ENCODE data around the gene PCDH9. TPM values are rescaled to one million over a fixed set of nuclear protein-coding genes. Genes with fewer than 3 reads are reported as not detected.

The PCDH9 gene
- total RNA-seq, 1 donor from 2014 or later = 1.9 TPM

- Mint-ChIP-seq H3K27me3 (ENCODE audit: unreplicated experiment) (no peaks in the 10 kb centered on the region), H3K27ac (ENCODE audit: unreplicated experiment) (no peak overlapping the region), H3K4me3 (ENCODE audit: unreplicated experiment) (no peak overlapping the region), H3K36me3 (ENCODE audit: low read depth, unreplicated experiment) (peaks cover 6% of the 10 kb centered on the region), H3K9me3 (ENCODE audit: unreplicated experiment) (no peaks in the 10 kb centered on the region), H3K4me1 (ENCODE audit: unreplicated experiment) (no peaks in the 10 kb centered on the region)
- no peak for TF ChIP-seq CTCF (IDR thresholded peaks at IDR 0.05; ENCODE audit: unreplicated experiment)
- DNase-seq (ENCODE audit: low spot score) = no peak
Measured at GRCh38 chr13:66759919-66760318, 470.2 kb downstream of the PCDH9 start.

- H3K27ac Mint-ChIP-seq (ENCODE audit: unreplicated experiment) = no peak overlapping the region
- no peak overlapping the region for H3K4me3 Mint-ChIP-seq (ENCODE audit: unreplicated experiment)
- no peak for TF ChIP-seq CTCF (IDR thresholded peaks at IDR 0.05; ENCODE audit: unreplicated experiment)
- no peaks in the 10 kb centered on the region for H3K9me3 Mint-ChIP-seq (ENCODE audit: unreplicated experiment)
- no peaks in the 10 kb centered on the region for H3K36me3 Mint-ChIP-seq (ENCODE audit: low read depth, unreplicated experiment)
- H3K4me1 Mint-ChIP-seq (ENCODE audit: unreplicated experiment) = no peaks in the 10 kb centered on the region
- no peak for DNase-seq (ENCODE audit: low spot score)
- H3K27me3 Mint-ChIP-seq (ENCODE audit: unreplicated experiment) = no peaks in the 10 kb centered on the region
Measured at GRCh38 chr13:66751691-66752090, 478.4 kb downstream of the PCDH9 start.

GRCh38 chr13:66748712-66749111 is 481.4 kb downstream of the PCDH9 start:
- DNase-seq (ENCODE audit: low spot score) = no peak
- no peaks in the 10 kb centered on the region for H3K4me1 Mint-ChIP-seq (ENCODE audit: unreplicated experiment)
- H3K36me3 Mint-ChIP-seq (ENCODE audit: low read depth, unreplicated experiment) = no peaks in the 10 kb centered on the region
- H3K27ac Mint-ChIP-seq (ENCODE audit: unreplicated experiment) = no peak overlapping the region
- no peak overlapping the region for H3K4me3 Mint-ChIP-seq (ENCODE audit: unreplicated experiment)
- TF ChIP-seq CTCF (IDR thresholded peaks at IDR 0.05; ENCODE audit: unreplicated experiment) = no peak
- no peaks in the 10 kb centered on the region for H3K27me3 Mint-ChIP-seq (ENCODE audit: unreplicated experiment)
- no peaks in the 10 kb centered on the region for H3K9me3 Mint-ChIP-seq (ENCODE audit: unreplicated experiment)

GRCh38 chr13:66745307-66745706 is 484.8 kb downstream of the PCDH9 start:
- H3K9me3 Mint-ChIP-seq (ENCODE audit: unreplicated experiment) = no peaks in the 10 kb centered on the region
- no peak for TF ChIP-seq CTCF (IDR thresholded peaks at IDR 0.05; ENCODE audit: unreplicated experiment)
- DNase-seq (ENCODE audit: low spot score) = no peak
- H3K4me1 Mint-ChIP-seq (ENCODE audit: unreplicated experiment) = no peaks in the 10 kb centered on the region
- H3K27ac Mint-ChIP-seq (ENCODE audit: unreplicated experiment) = no peak overlapping the region
- H3K36me3 Mint-ChIP-seq (ENCODE audit: low read depth, unreplicated experiment) = no peaks in the 10 kb centered on the region
- no peak overlapping the region for H3K4me3 Mint-ChIP-seq (ENCODE audit: unreplicated experiment)
- H3K27me3 Mint-ChIP-seq (ENCODE audit: unreplicated experiment) = no peaks in the 10 kb centered on the region

- no peak for TF ChIP-seq CTCF (IDR thresholded peaks at IDR 0.05; ENCODE audit: unreplicated experiment)
- Mint-ChIP-seq H3K4me1 (ENCODE audit: unreplicated experiment) (no peaks in the 10 kb centered on the region), H3K27me3 (ENCODE audit: unreplicated experiment) (peaks cover 1% of the 10 kb centered on the region), H3K36me3 (ENCODE audit: low read depth, unreplicated experiment) (no peaks in the 10 kb centered on the region), H3K27ac (ENCODE audit: unreplicated experiment) (no peak overlapping the region), H3K4me3 (ENCODE audit: unreplicated experiment) (no peak overlapping the region), H3K9me3 (ENCODE audit: unreplicated experiment) (no peaks in the 10 kb centered on the region)
- no peak for DNase-seq (ENCODE audit: low spot score)
Measured at GRCh38 chr13:66723576-66723975, 506.6 kb downstream of the PCDH9 start.

Data from endothelial cell (in vitro differentiated cells).